Mesendoderm (in vitro differentiated cells): ENCODE results near the gene LRR1.

Experiments
- DNase-seq: peaks from one replicate; pipeline ENCODE4 v3.0.0; 2013
- H2AK5ac ChIP-seq: 2 replicates; pipeline ENCODE4 v1.6.1; 2013; ENCODE audit warnings: low read length, inconsistent platforms
- H2BK120ac ChIP-seq: 2 replicates; pipeline ENCODE4 v1.6.1; 2013; ENCODE audit warnings: low read depth, mild to moderate bottlenecking, low read length, moderate library complexity, mixed read lengths
- H2BK15ac ChIP-seq: replicated peaks from 2 replicates; pipeline ENCODE4 v1.6.1; 2013; ENCODE audit warnings: low read depth, mild to moderate bottlenecking, moderate library complexity
- H2BK5ac ChIP-seq: 2 replicates; pipeline ENCODE4 v1.6.1; 2013; ENCODE audit warnings: low read length, inconsistent platforms
- H3K18ac ChIP-seq: 2 replicates; pipeline ENCODE4 v1.6.1; 2013; ENCODE audit warnings: mild to moderate bottlenecking, low read length, mixed read lengths
- H3K23ac ChIP-seq: one replicate; pipeline ENCODE4 v1.6.1; 2013; ENCODE audit warnings: low read length
- H3K27ac ChIP-seq: 2 replicates; pipeline ENCODE4 v1.5.1; 2013; ENCODE audit warnings: low read depth, mild to moderate bottlenecking, inconsistent platforms, low read length, moderate library complexity
- H3K27me3 ChIP-seq: 2 replicates; pipeline ENCODE4 v1.6.1; 2013; ENCODE audit warnings: low read length, control low read depth, mild to moderate bottlenecking, inconsistent platforms; ENCODE audit not compliant: insufficient read depth, poor library complexity
- H3K36me3 ChIP-seq: 2 replicates; pipeline ENCODE4 v1.6.1; 2013; ENCODE audit warnings: low read length, inconsistent platforms; ENCODE audit not compliant: control insufficient read depth, insufficient read depth
- H3K4ac ChIP-seq: one replicate; pipeline ENCODE4 v1.6.1; 2013; ENCODE audit warnings: low read depth, mild to moderate bottlenecking, low read length, moderate library complexity
- H3K4me1 ChIP-seq: 2 replicates; pipeline ENCODE4 v1.6.1; 2013; ENCODE audit warnings: low read depth, low read length, inconsistent platforms; ENCODE audit not compliant: control insufficient read depth
- H3K4me2 ChIP-seq: 2 replicates; pipeline ENCODE4 v1.6.1; 2013; ENCODE audit warnings: low read length
- H3K4me3 ChIP-seq: 2 replicates; pipeline ENCODE4 v1.5.1; 2013; ENCODE audit warnings: mild to moderate bottlenecking, low read length
- H3K56ac ChIP-seq: one replicate; pipeline ENCODE4 v1.6.1; 2013; ENCODE audit warnings: low read length
- H3K79me1 ChIP-seq: 2 replicates; pipeline ENCODE4 v1.6.1; 2013; ENCODE audit warnings: low read length, inconsistent platforms
- H3K79me2 ChIP-seq: 2 replicates; pipeline ENCODE4 v1.6.1; 2013; ENCODE audit warnings: mild to moderate bottlenecking, low read length; ENCODE audit not compliant: control insufficient read depth, insufficient read depth
- H3K9ac ChIP-seq: 2 replicates; pipeline ENCODE4 v1.6.1; 2013; ENCODE audit warnings: low read length, inconsistent platforms
- H4K5ac ChIP-seq: one replicate; pipeline ENCODE4 v1.6.1; 2013; ENCODE audit warnings: low read length
- H4K8ac ChIP-seq: one replicate; pipeline ENCODE4 v1.6.1; 2013; ENCODE audit warnings: low read depth, mild to moderate bottlenecking, control low read depth, low read length, moderate library complexity
- WGBS: extraction: QIAGEN DNeasy Blood & Tissue Kit; methylation state at CpG from one replicate; pipeline ENCODE4 v1.1.7; 2013; ENCODE audit warnings: low lambda C conversion rate, missing lambda C conversion rate; ENCODE audit not compliant: insufficient coverage; ENCODE audit errors: extremely low coverage; 5-methylcytosine and 5-hydroxymethylcytosine counted together

The LRR1 gene

GRCh38 chr14:49620182-49621113 lies 21.7 kb downstream of the LRR1 start, which contains the start of the genes MGAT2 and RPL36AL:
Gene MGAT2, plus strand, starts transcription at chr14:49620799. Its CDS starts 470 bp downstream, at chr14:49621269.
Gene RPL36AL, minus strand, starts transcription at chr14:49620626. Its CDS starts 1,522 bp downstream, at chr14:49619104.
- Histone ChIP-seq H2AK5ac (no peak within 1 kb of the TSS), H2BK15ac (no peak within 1 kb of the TSS), H3K4ac (peak within 1 kb of the TSS; percentile 82), H3K4me1 (peaks cover 3% of the 10 kb centered on the region), H3K4me2 (peak within 1 kb of the TSS; percentile 50), H3K79me2 (peaks cover 31% of the 10 kb centered on the region), H3K18ac (peak within 1 kb of the TSS; percentile 47), H2BK5ac (peak within 1 kb of the TSS; percentile 52), H4K8ac (no peak within 1 kb of the TSS), H3K27ac (peak within 1 kb of the TSS; percentile 82), H3K9ac (peak within 1 kb of the TSS; percentile 91), H4K5ac (no peak within 1 kb of the TSS), H3K36me3 (peaks cover 3% of the 10 kb centered on the region), H3K23ac (peak within 1 kb of the TSS; percentile 100), H3K79me1 (peaks cover 9% of the 10 kb centered on the region), H3K4me3 (peak within 1 kb of the TSS; percentile 90), H3K56ac (peak within 1 kb of the TSS; percentile 95), H2BK120ac (peak within 1 kb of the TSS; percentile 0), H3K27me3 (no peaks in the 10 kb centered on the region)
- DNase-seq: peak; percentile 99
- no CpG with 5 or more reads among the region's 85 CpGs for WGBS

GRCh38 chr14:49621114-49621881 lies 22.6 kb downstream of the LRR1 start:
- H3K4me3 ChIP-seq: peak overlapping the region; percentile 90
- H4K8ac ChIP-seq: no peak overlapping the region
- no peaks in the 10 kb centered on the region for H3K27me3 ChIP-seq
- H3K79me2 ChIP-seq: peaks cover 31% of the 10 kb centered on the region
- H2BK15ac ChIP-seq: no peak overlapping the region
- H3K4me1 ChIP-seq: peaks cover 3% of the 10 kb centered on the region
- no peak overlapping the region for H2AK5ac ChIP-seq
- peaks cover 2% of the 10 kb centered on the region for H3K36me3 ChIP-seq
- H3K23ac ChIP-seq: peak overlapping the region; percentile 100
- H3K4ac ChIP-seq: peak overlapping the region; percentile 44
- no CpG with 5 or more reads among the region's 65 CpGs for WGBS
- peak overlapping the region; percentile 70 for H3K27ac ChIP-seq
- H2BK5ac ChIP-seq: no peak overlapping the region
- H3K79me1 ChIP-seq: peaks cover 9% of the 10 kb centered on the region
- H2BK120ac ChIP-seq: no peak overlapping the region
- peak overlapping the region; percentile 12 for H3K18ac ChIP-seq
- DNase-seq: peak; percentile 87
- peak overlapping the region; percentile 91 for H3K9ac ChIP-seq
- peak overlapping the region; percentile 95 for H3K56ac ChIP-seq
- peak overlapping the region; percentile 50 for H3K4me2 ChIP-seq
- no peak overlapping the region for H4K5ac ChIP-seq

- Histone ChIP-seq H4K8ac (no peak overlapping the region), H3K4ac (no peak overlapping the region), H3K4me2 (peak overlapping the region; percentile 45), H3K79me2 (peaks cover 31% of the 10 kb centered on the region), H3K27ac (no peak overlapping the region), H3K4me1 (peaks cover 3% of the 10 kb centered on the region), H4K5ac (no peak overlapping the region), H3K18ac (no peak overlapping the region), H3K9ac (peak overlapping the region; percentile 91), H2AK5ac (no peak overlapping the region), H2BK5ac (no peak overlapping the region), H2BK120ac (no peak overlapping the region), H3K79me1 (peaks cover 9% of the 10 kb centered on the region), H3K23ac (no peak overlapping the region), H2BK15ac (no peak overlapping the region), H3K36me3 (peaks cover 2% of the 10 kb centered on the region), H3K4me3 (peak overlapping the region; percentile 90), H3K56ac (peak overlapping the region; percentile 95), H3K27me3 (no peaks in the 10 kb centered on the region)
- no CpG with 5 or more reads among the region's 3 CpGs for WGBS
- no peak for DNase-seq
Observed at GRCh38 chr14:49622022-49622607, 23.4 kb downstream of the LRR1 start.

DNA sequence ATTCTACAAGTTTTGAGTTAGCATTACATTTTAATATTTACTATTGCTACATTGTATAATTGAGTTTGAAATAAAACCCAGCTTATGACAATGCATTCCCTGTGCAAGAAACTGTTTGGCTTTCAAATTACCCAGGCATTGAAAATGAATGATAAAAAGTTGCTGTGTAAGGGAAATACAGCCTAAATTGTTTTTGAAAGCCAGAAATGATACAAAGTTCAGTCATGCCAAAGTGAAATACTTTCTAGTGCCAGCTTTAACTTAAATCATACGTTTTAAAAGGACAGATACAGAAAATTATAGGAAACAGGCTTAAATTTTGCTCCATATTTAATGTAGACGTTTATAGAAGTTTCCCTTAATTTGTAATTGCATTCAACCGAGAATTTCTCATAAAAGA lies 24.6 kb downstream of the LRR1 start:
- Histone ChIP-seq H3K4ac (no peak overlapping the region), H2BK5ac (no peak overlapping the region), H3K79me1 (peaks cover 7% of the 10 kb centered on the region), H3K27me3 (no peaks in the 10 kb centered on the region), H3K27ac (no peak overlapping the region), H2BK120ac (no peak overlapping the region), H3K4me2 (no peak overlapping the region), H3K4me3 (no peak overlapping the region), H2AK5ac (no peak overlapping the region), H3K23ac (no peak overlapping the region), H4K5ac (no peak overlapping the region), H3K36me3 (no peaks in the 10 kb centered on the region), H2BK15ac (no peak overlapping the region), H3K56ac (no peak overlapping the region), H3K18ac (no peak overlapping the region), H3K79me2 (peaks cover 28% of the 10 kb centered on the region), H3K9ac (no peak overlapping the region), H3K4me1 (peaks cover 3% of the 10 kb centered on the region), H4K8ac (no peak overlapping the region)
- no CpG with 5 or more reads among the region's 3 CpGs for WGBS
- no peak for DNase-seq

DNA sequence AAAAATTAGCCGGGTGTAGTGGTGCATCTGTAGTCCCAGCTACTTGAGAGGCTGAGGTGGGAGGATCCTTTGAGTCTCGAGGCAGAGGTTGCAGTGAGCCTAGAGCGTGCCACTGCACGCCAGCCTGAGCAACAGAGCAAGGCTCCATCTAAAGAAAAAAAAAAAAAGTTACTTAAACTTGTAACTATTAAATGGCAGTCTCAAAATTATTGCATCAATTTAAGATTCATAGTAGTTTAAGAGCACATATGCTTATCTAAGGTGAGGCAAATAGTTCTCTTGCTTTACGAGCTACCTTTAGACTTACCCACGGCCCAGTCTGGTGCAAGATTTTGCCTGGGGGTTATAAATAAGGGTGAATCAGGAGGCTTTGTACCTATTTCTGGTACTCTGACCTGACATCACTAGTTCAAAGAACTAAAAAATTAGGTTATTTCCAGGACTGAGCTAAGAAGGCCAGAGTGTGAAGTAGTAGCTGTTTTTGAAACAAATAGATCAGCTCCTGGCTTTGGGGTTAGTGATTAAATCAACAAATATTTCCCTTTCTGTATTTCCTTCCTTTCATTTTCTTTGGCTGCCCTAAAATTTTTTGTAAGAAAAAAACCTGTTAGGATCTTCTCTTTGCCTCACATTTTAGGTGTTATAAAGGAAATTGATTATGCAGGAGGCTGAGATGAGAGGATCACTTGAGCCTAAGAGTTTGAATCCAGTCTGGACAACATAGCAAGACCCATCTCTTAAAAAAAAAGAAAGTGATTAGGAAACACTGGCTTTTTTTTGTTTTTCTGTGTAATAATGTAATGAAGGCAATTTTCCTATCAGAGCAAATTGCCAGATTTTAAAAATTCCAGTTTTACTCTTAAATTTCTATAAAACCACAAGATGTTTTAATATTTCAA lies 25.4 kb downstream of the LRR1 start:
- no peaks in the 10 kb centered on the region for H3K27me3 ChIP-seq
- H3K9ac ChIP-seq: no peak overlapping the region
- WGBS: no CpG with 5 or more reads among the region's 6 CpGs
- peaks cover 25% of the 10 kb centered on the region for H3K79me2 ChIP-seq
- H3K56ac ChIP-seq: no peak overlapping the region
- no peak overlapping the region for H4K8ac ChIP-seq
- no peak overlapping the region for H2BK120ac ChIP-seq
- no peak overlapping the region for H4K5ac ChIP-seq
- H3K4me1 ChIP-seq: peaks cover 3% of the 10 kb centered on the region
- H3K27ac ChIP-seq: no peak overlapping the region
- H2BK5ac ChIP-seq: no peak overlapping the region
- no peak for DNase-seq
- no peak overlapping the region for H3K4me2 ChIP-seq
- no peak overlapping the region for H3K4me3 ChIP-seq
- H3K79me1 ChIP-seq: peaks cover 7% of the 10 kb centered on the region
- H3K23ac ChIP-seq: no peak overlapping the region
- no peak overlapping the region for H3K4ac ChIP-seq
- no peak overlapping the region for H2AK5ac ChIP-seq
- no peaks in the 10 kb centered on the region for H3K36me3 ChIP-seq
- no peak overlapping the region for H2BK15ac ChIP-seq
- no peak overlapping the region for H3K18ac ChIP-seq
